Measurements from ENCODE around the gene HMCN1.
A peak's percentile ranks its signal among the peaks of the same experiment; 100 is the strongest.
"Not testable (repeated sequence)": the region's sequence is repeated elsewhere in the genome, so short reads cannot be mapped to it uniquely, and the experiment has no call there.

Gene HMCN1

GRCh38 chr1:186152227-186152619 is 418.0 kb downstream of the HMCN1 start:
- no peak for TF ChIP-seq ZFX (IDR thresholded peaks at IDR 0.05; ENCODE audit: borderline replicate concordance)
- TF ChIP-seq CTCF (IDR thresholded peaks at IDR 0.05) = no peak
- peak overlapping the region; percentile 11; the same call in 1 of the 2 replicates for H3K27ac ChIP-seq

- H3K27ac ChIP-seq = peak overlapping the region; percentile 11; the same call in 1 of the 2 replicates
- no peak for TF ChIP-seq ZFX (IDR thresholded peaks at IDR 0.05; ENCODE audit: borderline replicate concordance)
- TF ChIP-seq CTCF (IDR thresholded peaks at IDR 0.05) = no peak
Observed at GRCh38 chr1:186152620-186153239, 418.5 kb downstream of the HMCN1 start.

- H3K27ac ChIP-seq = no peak overlapping the region
- TF ChIP-seq ZFX (IDR thresholded peaks at IDR 0.05; ENCODE audit: borderline replicate concordance) (no peak), CTCF (IDR thresholded peaks at IDR 0.05) (no peak)
Observed at GRCh38 chr1:186154651-186155050, 420.5 kb downstream of the HMCN1 start.

GRCh38 chr1:186155594-186155993 is 421.4 kb downstream of the HMCN1 start:
- no peak overlapping the region for H3K27ac ChIP-seq
- peak; percentile 83 for TF ChIP-seq CTCF (IDR thresholded peaks at IDR 0.05)
- no peak for TF ChIP-seq ZFX (IDR thresholded peaks at IDR 0.05; ENCODE audit: borderline replicate concordance)

- not testable (repeated sequence) for H3K27ac ChIP-seq
Observed at GRCh38 chr1:186162895-186163294, 428.7 kb downstream of the HMCN1 start.

- no peak overlapping the region for H3K27ac ChIP-seq
- no peak for TF ChIP-seq ZFX (IDR thresholded peaks at IDR 0.05; ENCODE audit: borderline replicate concordance)
- no peak for TF ChIP-seq CTCF (IDR thresholded peaks at IDR 0.05)
Observed at GRCh38 chr1:186164773-186165172, 430.6 kb downstream of the HMCN1 start.

- no peak overlapping the region for H3K27ac ChIP-seq
- no peak for TF ChIP-seq CTCF (IDR thresholded peaks at IDR 0.05)
- TF ChIP-seq ZFX (IDR thresholded peaks at IDR 0.05; ENCODE audit: borderline replicate concordance) = no peak
Observed at GRCh38 chr1:186165303-186165702, 431.1 kb downstream of the HMCN1 start.

Data from 22Rv1 (cell line).